Lower lobe of right lung (tissue), 2 donors: ENCODE measurements around the gene SEC31B. TPM values are rescaled to one million over a fixed set of nuclear protein-coding genes. Genes with fewer than 3 reads are reported as not detected.

Experiments used
- ATAC-seq, 2 donors: fragments of 200-7000 bp; cut with Tn5 transposase; one replicate each; pipeline ENCODE4 v1.9.1; 2020 to 2022; ENCODE audit warnings: mild to moderate bottlenecking in 2 of 2, moderate library complexity in 2 of 2
- DNase-seq: peaks from one replicate; pipeline ENCODE4 v3.0.0-alpha.2; 2020
- H3K27ac ChIP-seq: fragments of 200-600 bp; one replicate; pipeline ENCODE4 v1.8.0; 2022
- H3K27me3 ChIP-seq: fragments of 200-600 bp; one replicate; pipeline ENCODE4 v1.8.0; 2022; ENCODE audit warnings: low read depth
- H3K36me3 ChIP-seq: fragments of 200-600 bp; one replicate; pipeline ENCODE4 v1.8.0; 2022; ENCODE audit warnings: mild to moderate bottlenecking
- H3K4me1 ChIP-seq: fragments of 200-600 bp; one replicate; pipeline ENCODE4 v1.8.0; 2022
- H3K4me3 ChIP-seq: fragments of 200-600 bp; one replicate; pipeline ENCODE4 v1.8.0; 2022; ENCODE audit warnings: mild to moderate bottlenecking
- H3K9me3 ChIP-seq: fragments of 200-600 bp; one replicate; pipeline ENCODE4 v1.8.0; 2022
- intact Hi-C: fragments of 100-400 bp; cut with DNase I; formaldehyde crosslinking; loops from one replicate; pipeline ENCODE4 v1.11.0; 2022
- total RNA-seq: library from RNA; stranded (reverse); fragmentation: NEBNext Ultra II Directional; extraction: Animal tissue kit (Norgen Biotek cat#: 25700); gene quantifications from one replicate; pipeline ENCODE4 v1.2.1, GENCODE V29; 2021
- TF ChIP-seq, protein P1 (sequence below): fragments of 200-600 bp; IDR thresholded peaks from one replicate; pipeline ENCODE4 v1.8.0; 2022; ENCODE audit warnings: antibody characterized with exemption, mild to moderate bottlenecking
- donor health status: DM: no; HTN: yes; CAD: no; lungs with severe emphysema.

SEC31B gene
- total RNA-seq, 1 donor from 2014 or later, result 16.0 TPM

DNA sequence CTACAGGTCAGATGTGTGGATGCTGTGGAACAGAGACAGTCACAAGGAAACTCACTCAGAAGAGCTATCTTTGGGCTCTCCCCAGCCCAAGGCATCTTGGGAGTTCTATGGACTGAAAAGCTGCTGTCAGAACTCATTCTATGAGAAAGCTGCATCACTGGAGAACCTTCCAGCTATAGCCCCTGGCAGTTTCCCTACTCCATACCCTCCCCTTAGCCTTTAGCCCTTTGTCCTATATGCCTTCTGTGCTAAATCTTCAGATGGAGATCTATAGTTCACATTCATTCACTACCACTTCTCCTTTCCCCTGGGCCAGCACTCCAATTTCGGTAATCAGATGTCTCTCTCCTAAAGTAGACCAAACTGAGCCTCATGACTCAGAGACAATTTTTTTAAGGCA, 49.9 kb downstream of the SEC31B start:
- ATAC-seq, result no peak
- H3K27me3 ChIP-seq, result no peaks in the 10 kb centered on the region
- H3K9me3 ChIP-seq, result no peaks in the 10 kb centered on the region
- no peak for DNase-seq
- H3K36me3 ChIP-seq, result no peaks in the 10 kb centered on the region
- no peaks in the 10 kb centered on the region for H3K4me1 ChIP-seq
- no peak overlapping the region for H3K4me3 ChIP-seq
- TF ChIP-seq, protein P1, sequence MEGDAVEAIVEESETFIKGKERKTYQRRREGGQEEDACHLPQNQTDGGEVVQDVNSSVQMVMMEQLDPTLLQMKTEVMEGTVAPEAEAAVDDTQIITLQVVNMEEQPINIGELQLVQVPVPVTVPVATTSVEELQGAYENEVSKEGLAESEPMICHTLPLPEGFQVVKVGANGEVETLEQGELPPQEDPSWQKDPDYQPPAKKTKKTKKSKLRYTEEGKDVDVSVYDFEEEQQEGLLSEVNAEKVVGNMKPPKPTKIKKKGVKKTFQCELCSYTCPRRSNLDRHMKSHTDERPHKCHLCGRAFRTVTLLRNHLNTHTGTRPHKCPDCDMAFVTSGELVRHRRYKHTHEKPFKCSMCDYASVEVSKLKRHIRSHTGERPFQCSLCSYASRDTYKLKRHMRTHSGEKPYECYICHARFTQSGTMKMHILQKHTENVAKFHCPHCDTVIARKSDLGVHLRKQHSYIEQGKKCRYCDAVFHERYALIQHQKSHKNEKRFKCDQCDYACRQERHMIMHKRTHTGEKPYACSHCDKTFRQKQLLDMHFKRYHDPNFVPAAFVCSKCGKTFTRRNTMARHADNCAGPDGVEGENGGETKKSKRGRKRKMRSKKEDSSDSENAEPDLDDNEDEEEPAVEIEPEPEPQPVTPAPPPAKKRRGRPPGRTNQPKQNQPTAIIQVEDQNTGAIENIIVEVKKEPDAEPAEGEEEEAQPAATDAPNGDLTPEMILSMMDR, result no peak
- no peak overlapping the region for H3K27ac ChIP-seq
- intact Hi-C loops, result no loop called here

DNA sequence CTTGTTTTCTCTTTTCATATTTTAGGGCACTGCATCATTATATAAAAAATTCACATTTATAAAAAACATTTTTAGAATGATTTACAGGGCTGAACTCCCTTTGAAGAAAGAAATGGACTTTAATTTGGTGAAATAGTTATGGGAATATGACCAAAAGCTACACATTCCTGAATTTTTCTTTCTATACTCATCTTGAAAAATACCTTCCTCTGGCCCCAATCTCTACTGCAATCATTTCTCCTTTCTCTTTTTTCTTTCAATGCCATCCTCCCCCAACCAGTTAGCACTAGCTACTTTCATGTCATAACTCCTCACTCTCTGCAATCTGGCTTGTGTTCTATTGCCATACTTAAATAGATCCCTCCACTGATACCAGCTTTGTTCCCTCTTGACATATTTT, 50.7 kb downstream of the SEC31B start:
- intact Hi-C loops, result no loop called here
- DNase-seq (no peak), ATAC-seq (no peak)
- Histone ChIP-seq H3K27ac (no peak overlapping the region), H3K36me3 (no peaks in the 10 kb centered on the region), H3K4me1 (no peaks in the 10 kb centered on the region), H3K27me3 (no peaks in the 10 kb centered on the region), H3K4me3 (no peak overlapping the region), H3K9me3 (no peaks in the 10 kb centered on the region)
- TF ChIP-seq, protein P1, result no peak

DNA sequence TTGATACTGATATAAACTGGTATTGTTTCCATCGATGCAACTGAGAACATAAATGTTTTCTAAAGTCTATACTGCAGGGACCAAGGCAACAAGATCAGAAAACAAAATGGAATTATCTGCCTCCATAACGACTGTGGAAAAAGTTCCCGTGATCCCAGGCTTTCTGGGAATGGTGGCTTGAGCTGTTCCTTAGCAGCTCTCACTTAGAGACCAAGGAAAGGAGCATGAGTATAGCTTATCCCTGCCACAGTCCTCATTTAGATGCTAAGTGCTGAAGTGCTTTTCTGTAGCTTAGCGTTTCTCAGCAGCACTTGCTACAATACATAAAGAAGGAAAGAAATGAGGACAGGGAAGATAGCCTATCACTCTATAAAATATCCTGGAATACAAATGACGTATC, 51.3 kb downstream of the SEC31B start:
- intact Hi-C loops, result no loop called here
- no peak for ATAC-seq
- no peak overlapping the region for H3K27ac ChIP-seq
- TF ChIP-seq, protein P1, result no peak
- DNase-seq, result no peak
- no peak overlapping the region for H3K4me3 ChIP-seq
- no peaks in the 10 kb centered on the region for H3K36me3 ChIP-seq
- no peaks in the 10 kb centered on the region for H3K4me1 ChIP-seq
- no peaks in the 10 kb centered on the region for H3K27me3 ChIP-seq
- H3K9me3 ChIP-seq, result no peaks in the 10 kb centered on the region

DNA sequence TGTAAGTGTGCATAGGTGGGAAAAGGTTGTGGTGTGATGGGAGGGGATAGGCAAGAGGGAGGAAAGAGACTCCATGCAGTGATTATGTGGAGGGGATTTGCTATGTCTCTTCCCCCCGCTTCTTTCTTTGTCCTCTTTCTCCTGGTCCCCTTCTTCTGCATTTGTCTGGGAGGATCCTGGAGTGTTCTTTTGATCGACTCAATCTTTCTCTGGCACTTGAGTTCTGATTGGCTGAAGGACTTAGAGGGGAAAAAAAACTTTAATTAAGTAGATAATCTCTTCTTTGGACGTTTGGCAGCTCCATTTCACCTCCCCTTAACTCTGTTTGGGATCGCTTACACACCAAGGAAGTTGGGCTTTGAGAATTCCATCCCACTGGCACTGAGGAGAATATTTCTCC, 57.0 kb downstream of the SEC31B start, which contains the start of gene WNT8B:
WNT8B (plus strand) TSS at position 301 of the 400 bp plus-strand sequence. CDS start 160 bp downstream, outside the sequence.
- H3K4me3 ChIP-seq, result no peak within 1 kb of the TSS
- DNase-seq (no peak), ATAC-seq (no peak)
- no peak within 1 kb of the TSS for H3K27ac ChIP-seq
- TF ChIP-seq, protein P1, result no peak
- H3K27me3 ChIP-seq, result no peaks in the 10 kb centered on the region
- H3K4me1 ChIP-seq, result no peaks in the 10 kb centered on the region
- H3K9me3 ChIP-seq, result no peaks in the 10 kb centered on the region
- intact Hi-C loops, result no loop called here
- no peaks in the 10 kb centered on the region for H3K36me3 ChIP-seq

DNA sequence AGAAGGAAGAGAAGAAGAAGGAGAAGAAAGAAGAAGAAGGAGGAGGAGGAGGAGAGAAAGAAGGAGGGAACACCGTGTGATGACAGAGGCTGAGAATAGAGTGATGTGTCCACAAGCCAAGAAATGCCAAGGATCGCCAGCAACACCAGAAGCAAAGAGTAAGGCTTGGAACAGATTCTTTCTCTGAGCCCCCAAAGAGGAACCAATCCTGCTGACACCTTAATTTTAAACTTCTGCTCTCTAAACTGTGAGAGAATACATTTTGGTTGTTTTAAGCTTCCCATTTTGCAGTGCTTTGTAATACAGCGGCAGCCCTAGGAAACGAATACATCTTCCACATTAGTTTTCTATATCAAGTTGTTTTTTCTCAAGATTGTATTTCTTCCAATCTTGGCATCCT, 70.7 kb downstream of the SEC31B start:
- H3K4me1 ChIP-seq, result no peaks in the 10 kb centered on the region
- intact Hi-C loops, result no loop called here
- H3K27me3 ChIP-seq, result no peaks in the 10 kb centered on the region
- H3K4me3 ChIP-seq, result no peak overlapping the region
- no peaks in the 10 kb centered on the region for H3K36me3 ChIP-seq
- ATAC-seq (no peak), DNase-seq (no peak)
- no peak overlapping the region for H3K27ac ChIP-seq
- TF ChIP-seq, protein P1, result no peak
- no peaks in the 10 kb centered on the region for H3K9me3 ChIP-seq

DNA sequence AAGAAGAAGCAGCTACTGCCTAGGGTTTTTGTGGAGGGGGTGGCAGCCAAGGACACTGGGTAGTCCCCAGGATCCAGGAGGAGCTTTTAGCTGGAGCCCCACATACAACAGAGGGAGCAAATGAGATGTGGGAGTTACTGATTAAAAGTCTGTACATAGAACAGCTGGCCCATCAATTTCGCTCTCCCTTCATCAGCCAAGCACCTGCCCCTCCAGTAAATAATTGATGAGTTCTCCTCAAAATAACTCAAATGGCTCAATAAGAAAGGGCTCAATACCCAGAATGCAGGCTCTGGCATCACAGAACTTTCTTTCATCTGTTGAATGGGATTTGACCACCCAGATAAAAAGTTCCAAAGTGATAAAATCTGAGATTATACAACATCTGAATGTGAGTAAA, 72.0 kb downstream of the SEC31B start:
- no peak for DNase-seq
- intact Hi-C loops, result no loop called here
- H3K27ac ChIP-seq, result no peak overlapping the region
- no peaks in the 10 kb centered on the region for H3K27me3 ChIP-seq
- no peaks in the 10 kb centered on the region for H3K36me3 ChIP-seq
- TF ChIP-seq, protein P1, result no peak
- no peaks in the 10 kb centered on the region for H3K9me3 ChIP-seq
- no peak overlapping the region for H3K4me3 ChIP-seq
- ATAC-seq, result no peak
- H3K4me1 ChIP-seq, result no peaks in the 10 kb centered on the region
